Measurements from ENCODE around the gene ADARB2. TPM values are rescaled to one million over a fixed set of nuclear protein-coding genes. Genes with fewer than 3 reads are reported as not detected.
"Not testable (repeated sequence)": the region's sequence is repeated elsewhere in the genome, so short reads cannot be mapped to it uniquely, and the experiment has no call there.

The ADARB2 gene
- total RNA-seq, 2 donors from 2014 or later: 8.0 to 12.2 TPM

DNA sequence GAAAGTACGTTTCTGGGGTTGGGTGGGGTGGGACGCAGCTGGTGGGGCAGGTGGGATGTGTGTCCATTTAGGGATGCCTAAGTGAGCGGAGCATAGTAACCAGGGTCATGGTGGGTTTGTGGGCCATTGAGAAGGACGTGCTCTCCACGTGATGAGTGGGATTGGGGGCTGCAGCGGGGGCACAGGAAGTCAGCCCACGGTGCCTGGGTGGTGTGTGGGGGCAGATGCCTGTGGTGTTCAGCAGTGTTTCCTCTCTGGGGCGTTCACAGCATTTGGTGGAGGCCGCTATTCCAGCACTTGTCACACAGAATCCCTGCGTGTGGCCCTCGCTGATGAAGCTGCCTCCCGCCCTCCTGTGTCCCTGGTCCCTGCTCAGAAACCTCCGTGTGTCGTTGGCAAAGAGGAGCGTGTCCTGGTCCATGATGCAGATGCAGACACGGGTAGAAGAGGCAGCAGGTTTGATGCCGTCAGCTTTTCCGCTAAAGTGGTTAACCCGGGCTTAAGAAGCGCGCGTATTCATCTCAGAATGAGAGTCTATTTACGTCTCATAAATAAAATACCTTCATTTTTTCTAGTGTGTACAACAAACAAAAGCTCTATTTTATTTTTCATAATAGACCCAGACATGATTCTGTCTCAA is 274.2 kb downstream of the ADARB2 start:
- WGBS, 2 donors: 75 to 78% methylated on average over 23 of the region's 23 CpGs

DNA sequence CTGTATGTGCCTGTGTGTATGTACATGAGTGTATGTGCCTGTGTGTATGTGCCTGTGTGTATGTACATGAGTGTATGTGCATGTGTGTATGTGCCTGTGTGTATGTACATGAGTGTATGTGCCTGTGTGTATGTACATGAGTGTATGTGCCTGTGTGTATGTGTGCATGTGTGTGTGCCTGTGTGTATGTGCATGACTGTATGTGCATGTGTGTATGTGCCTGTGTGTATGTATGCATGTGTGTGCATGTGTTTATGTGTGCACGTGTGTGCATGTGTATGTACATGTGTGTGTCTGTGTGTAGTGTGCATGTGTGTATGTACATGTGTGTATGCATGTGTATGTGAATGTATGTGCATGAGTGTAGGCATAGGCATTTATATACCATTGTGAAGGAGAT is 274.8 kb downstream of the ADARB2 start:
- Histone ChIP-seq H3K36me3 (replicated peaks in 1 of 2; ENCODE audit: insufficient read depth in 1 of 2, low read depth in 2 of 2) (no peaks in the 10 kb centered on the region), H3K27me3 (no peaks in the 10 kb centered on the region), H3K4me3 (no peak overlapping the region), H3K9me3 (no peaks in the 10 kb centered on the region), H3K27ac (no peak overlapping the region), H3K4me1 (no peaks in the 10 kb centered on the region)
- ATAC-seq (no peak), DNase-seq (no peak)
- no peak for TF ChIP-seq POLR2A (IDR thresholded peaks at IDR 0.05)
- TF ChIP-seq, protein P1, sequence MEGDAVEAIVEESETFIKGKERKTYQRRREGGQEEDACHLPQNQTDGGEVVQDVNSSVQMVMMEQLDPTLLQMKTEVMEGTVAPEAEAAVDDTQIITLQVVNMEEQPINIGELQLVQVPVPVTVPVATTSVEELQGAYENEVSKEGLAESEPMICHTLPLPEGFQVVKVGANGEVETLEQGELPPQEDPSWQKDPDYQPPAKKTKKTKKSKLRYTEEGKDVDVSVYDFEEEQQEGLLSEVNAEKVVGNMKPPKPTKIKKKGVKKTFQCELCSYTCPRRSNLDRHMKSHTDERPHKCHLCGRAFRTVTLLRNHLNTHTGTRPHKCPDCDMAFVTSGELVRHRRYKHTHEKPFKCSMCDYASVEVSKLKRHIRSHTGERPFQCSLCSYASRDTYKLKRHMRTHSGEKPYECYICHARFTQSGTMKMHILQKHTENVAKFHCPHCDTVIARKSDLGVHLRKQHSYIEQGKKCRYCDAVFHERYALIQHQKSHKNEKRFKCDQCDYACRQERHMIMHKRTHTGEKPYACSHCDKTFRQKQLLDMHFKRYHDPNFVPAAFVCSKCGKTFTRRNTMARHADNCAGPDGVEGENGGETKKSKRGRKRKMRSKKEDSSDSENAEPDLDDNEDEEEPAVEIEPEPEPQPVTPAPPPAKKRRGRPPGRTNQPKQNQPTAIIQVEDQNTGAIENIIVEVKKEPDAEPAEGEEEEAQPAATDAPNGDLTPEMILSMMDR (IDR thresholded peaks at IDR 0.05): no peak
- intact Hi-C loops (cut with DNase I): no loop called here
- WGBS, 2 donors: 72 to 75% methylated on average over 1 of the region's 1 CpG

More for the DNA sequence above, 274.2 kb downstream of the ADARB2 start:
- ATAC-seq: no peak
- TF ChIP-seq, protein P1 (IDR thresholded peaks at IDR 0.05): no peak
- no peak for TF ChIP-seq POLR2A (IDR thresholded peaks at IDR 0.05)
- H3K4me1 ChIP-seq: no peaks in the 10 kb centered on the region
- H3K27ac ChIP-seq: no peak overlapping the region
- intact Hi-C loops (cut with DNase I): no loop called here
- no peak for DNase-seq
- H3K4me3 ChIP-seq: no peak overlapping the region
- no peaks in the 10 kb centered on the region for H3K36me3 ChIP-seq (replicated peaks in 1 of 2; ENCODE audit: insufficient read depth in 1 of 2, low read depth in 2 of 2)
- H3K27me3 ChIP-seq: no peaks in the 10 kb centered on the region
- no peaks in the 10 kb centered on the region for H3K9me3 ChIP-seq

DNA sequence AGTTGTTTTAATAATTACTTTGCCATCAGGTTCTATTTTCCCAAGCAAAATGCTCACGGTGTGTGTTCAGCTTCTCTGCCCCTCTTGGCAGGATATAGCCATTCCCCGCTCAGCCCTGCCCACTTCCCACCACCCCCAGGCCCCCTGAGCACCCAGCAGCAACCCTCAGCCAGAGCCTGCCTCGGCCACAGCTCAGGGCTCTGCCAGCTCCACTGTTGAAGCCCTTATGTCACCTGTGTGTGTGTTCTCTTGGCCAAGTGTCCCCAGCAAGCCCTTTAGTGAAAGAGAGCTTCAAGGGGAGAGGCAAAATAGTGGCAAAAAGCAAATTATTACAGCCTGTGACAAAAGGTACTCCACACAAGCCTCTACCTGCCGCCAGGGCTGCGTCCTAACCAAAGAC is 275.3 kb downstream of the ADARB2 start:
- Histone ChIP-seq H3K9me3 (no peaks in the 10 kb centered on the region), H3K4me3 (no peak overlapping the region), H3K4me1 (no peaks in the 10 kb centered on the region), H3K27ac (no peak overlapping the region), H3K36me3 (replicated peaks in 1 of 2; ENCODE audit: insufficient read depth in 1 of 2, low read depth in 2 of 2) (no peaks in the 10 kb centered on the region), H3K27me3 (no peaks in the 10 kb centered on the region)
- TF ChIP-seq, protein P1 (IDR thresholded peaks at IDR 0.05): no peak
- no peak for TF ChIP-seq POLR2A (IDR thresholded peaks at IDR 0.05)
- ATAC-seq (no peak), DNase-seq (no peak)
- 53 to 54% methylated on average over 4 to 5 of the region's 5 CpGs for WGBS, 2 donors
- intact Hi-C loops (cut with DNase I): no loop called here

DNA sequence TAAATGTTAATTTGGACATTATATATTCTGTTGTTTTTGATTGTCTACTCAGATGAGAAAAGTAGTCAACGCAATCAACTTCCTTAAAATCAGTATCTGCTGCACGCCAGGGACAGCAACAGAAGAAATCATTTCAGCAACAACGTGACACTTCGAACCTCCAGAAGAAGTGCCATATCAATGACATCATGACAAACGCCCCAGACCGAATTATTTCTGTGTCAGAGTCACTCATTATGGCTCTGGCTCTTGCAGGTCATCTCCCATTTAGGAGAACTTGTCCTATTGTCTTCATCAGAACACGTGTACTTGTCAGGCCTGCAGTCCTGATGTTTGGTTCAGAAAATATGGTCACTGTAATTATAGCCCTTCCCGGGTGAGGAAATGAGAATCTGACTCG is 276.3 kb downstream of the ADARB2 start:
- 40 to 47% methylated on average over 9 of the region's 9 CpGs for whole genome bisulfite sequencing, 2 donors
- TF ChIP-seq POLR2A (IDR thresholded peaks at IDR 0.05): no peak
- TF ChIP-seq, protein P1 (IDR thresholded peaks at IDR 0.05): no peak
- DNase-seq: no peak
- intact Hi-C loops (cut with DNase I): no loop called here
- Histone ChIP-seq H3K27ac (no peak overlapping the region), H3K9me3 (no peaks in the 10 kb centered on the region), H3K4me1 (no peaks in the 10 kb centered on the region), H3K4me3 (no peak overlapping the region), H3K36me3 (replicated peaks in 1 of 2; ENCODE audit: insufficient read depth in 1 of 2, low read depth in 2 of 2) (no peaks in the 10 kb centered on the region), H3K27me3 (no peaks in the 10 kb centered on the region)
- ATAC-seq: no peak

DNA sequence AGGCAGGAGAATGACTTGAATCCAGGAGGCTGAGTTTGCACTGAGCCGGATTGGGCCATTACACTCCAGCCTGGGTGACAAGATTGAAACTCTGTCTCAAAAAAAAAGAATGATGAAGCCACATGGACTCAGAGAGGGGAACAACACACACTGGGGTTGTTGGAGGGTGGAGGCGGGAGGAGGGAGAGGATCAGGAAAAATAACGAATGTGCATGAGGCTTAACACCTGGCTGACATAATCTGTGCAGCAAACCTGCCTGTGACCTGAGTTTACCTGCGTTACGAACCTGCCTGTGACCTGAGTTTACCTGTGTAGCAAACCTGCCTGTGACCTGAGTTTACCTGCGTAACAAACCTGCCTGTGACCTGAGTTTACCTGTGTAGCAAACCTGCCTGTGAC is 277.7 kb downstream of the ADARB2 start:
- H3K4me1 ChIP-seq; H3K9me3 ChIP-seq; ATAC-seq; H3K27me3 ChIP-seq; intact Hi-C loops (cut with DNase I); H3K4me3 ChIP-seq; H3K36me3 ChIP-seq (replicated peaks in 1 of 2; ENCODE audit: insufficient read depth in 1 of 2, low read depth in 2 of 2); DNase-seq; H3K27ac ChIP-seq: not testable (repeated sequence)
- 45 to 58% methylated on average over 5 of the region's 6 CpGs for WGBS, 2 donors
